B cell (primary cell): Measurements from ENCODE around the gene PAK6. TPM values are rescaled to one million over a fixed set of nuclear protein-coding genes. Genes with fewer than 3 reads are reported as not detected.

ENCODE experiments used
- ATAC-seq: fragments of 200-7000 bp; cut with Tn5 transposase; one replicate; pipeline ENCODE4 v1.10.0; 2021; ENCODE audit warnings: low read depth, mild to moderate bottlenecking, moderate number of reproducible peaks, moderate library complexity
- CTCF ChIA-PET: fragments of 350-600 bp; sonication (Branson Sonifier 250); formaldehyde crosslinking; loops from one replicate; lab custom pipeline; 2021; ENCODE audit warnings: antibody characterized with exemption, inconsistent platforms; lab: Charles Lee
- POLR2A ChIA-PET: fragments of 350-600 bp; sonication (Branson Sonifier 250); formaldehyde crosslinking; loops from one replicate; lab custom pipeline; 2021; ENCODE audit warnings: antibody characterized with exemption; lab: Charles Lee
- DNase-seq: peaks from one replicate; pipeline ENCODE4 v3.0.0; 2013
- H2AFZ ChIP-seq: 2 replicates; pipeline ENCODE4 v1.6.1; 2012; ENCODE audit warnings: mild to moderate bottlenecking, low read depth, low read length; ENCODE audit not compliant: insufficient read depth, poor library complexity, severe bottlenecking
- H3K27ac ChIP-seq, 2 donors: 1 replicate in 1 of 2; 2 replicates in 1 of 2; pipeline ENCODE4 v1.5.1; 2012 to 2013; ENCODE audit warnings: low read length in 2 of 2, mild to moderate bottlenecking in 2 of 2, moderate library complexity in 1 of 2
- H3K27me3 ChIP-seq, 4 experiments: fragments of 200-600 bp in 1 of 4; sonication (generic) in 1 of 4; replicated peaks in 1 of 4; 1 replicate in 2 of 4; 2 replicates in 2 of 4; pipeline versions ENCODE4 v1.6.1 to v1.7.0; 2013 to 2016; ENCODE audit warnings: low read length in 3 of 4, mild to moderate bottlenecking in 2 of 4, mixed read lengths in 1 of 4, moderate library complexity in 1 of 4; ENCODE audit not compliant: insufficient read depth in 4 of 4, control insufficient read depth in 3 of 4; ENCODE audit errors: control extremely low read depth in 1 of 4
- H3K36me3 ChIP-seq, 2 experiments: replicated peaks in 1 of 2; 1 replicate in 1 of 2; 2 replicates in 1 of 2; pipeline versions ENCODE4 v1.6.1 to v1.7.1; 2013; ENCODE audit warnings: low read length in 1 of 2; ENCODE audit not compliant: insufficient read depth in 2 of 2, control insufficient read depth in 1 of 2; ENCODE audit errors: control extremely low read depth in 1 of 2, extremely low read depth in 1 of 2
- H3K4me1 ChIP-seq, 2 donors: fragments of 200-600 bp in 1 of 2; sonication (generic) in 1 of 2; 1 replicate in 1 of 2; 2 replicates in 1 of 2; pipeline versions ENCODE4 v1.5.1 to v1.6.1; 2013 to 2017; ENCODE audit warnings: low read length in 2 of 2; ENCODE audit not compliant: control insufficient read depth in 2 of 2, insufficient read depth in 2 of 2
- H3K4me2 ChIP-seq: replicated peaks from 2 replicates; pipeline ENCODE3; 2012; ENCODE audit warnings: mild to moderate bottlenecking, low read depth, low read length; ENCODE audit not compliant: poor library complexity, severe bottlenecking
- H3K4me3 ChIP-seq, 5 experiments: fragments of 200-600 bp in 1 of 5; sonication (generic) in 1 of 5; 1 replicate in 3 of 5; 2 replicates in 2 of 5; pipeline versions ENCODE4 v1.5.1 to v1.7.0; 2011 to 2016; ENCODE audit warnings: low read length in 4 of 5, mild to moderate bottlenecking in 4 of 5, low read depth in 2 of 5, control low read depth in 1 of 5, moderate library complexity in 1 of 5; ENCODE audit not compliant: insufficient read depth in 1 of 5; ENCODE audit errors: control extremely low read depth in 1 of 5, extremely low read depth in 1 of 5
- H3K79me2 ChIP-seq: fragments of 200-600 bp; sonication (generic); one replicate; pipeline ENCODE4 v1.6.0; 2016; ENCODE audit warnings: low read length; ENCODE audit not compliant: control insufficient read depth, insufficient read depth
- H3K9ac ChIP-seq: fragments of 200-600 bp; sonication (generic); 2 replicates; pipeline ENCODE4 v1.6.1; 2017; ENCODE audit warnings: mild to moderate bottlenecking, low read length, moderate library complexity
- H3K9me3 ChIP-seq, 3 donors: one replicate each; pipeline versions ENCODE4 v1.6.1 to v1.7.1; 2013; ENCODE audit warnings: low read length in 2 of 3; ENCODE audit not compliant: control insufficient read depth in 2 of 3, insufficient read depth in 1 of 3; ENCODE audit errors: control extremely low read depth in 1 of 3
- H4K20me1 ChIP-seq: 2 replicates; pipeline ENCODE4 v1.6.0; 2012; ENCODE audit warnings: mild to moderate bottlenecking, low read length; ENCODE audit not compliant: insufficient read depth, control insufficient read depth, poor library complexity, severe bottlenecking
- H3K27ac Mint-ChIP-seq: one replicate; pipeline ENCODE4 v1.8.0; 2021; ENCODE audit warnings: mixed read lengths
- H3K27me3 Mint-ChIP-seq: one replicate; pipeline ENCODE4 v1.8.0; 2021; ENCODE audit warnings: mixed read lengths
- H3K4me1 Mint-ChIP-seq: one replicate; pipeline ENCODE4 v1.8.0; 2021; ENCODE audit warnings: mixed read lengths
- H3K4me3 Mint-ChIP-seq: one replicate; pipeline ENCODE4 v1.8.0; 2021; ENCODE audit warnings: mixed read lengths
- H3K9me3 Mint-ChIP-seq: one replicate; pipeline ENCODE4 v1.8.0; 2022; ENCODE audit warnings: mixed read lengths; ENCODE audit not compliant: insufficient read depth
- EZH2 ChIP-seq: IDR thresholded peaks from 2 replicates; pipeline ENCODE4 v1.6.1; 2012; ENCODE audit warnings: borderline replicate concordance, low read depth, mild to moderate bottlenecking, moderate library complexity, low read length; ENCODE audit not compliant: insufficient read depth, poor library complexity, severe bottlenecking
- WGBS: methylation state at CpG from one replicate; pipeline ENCODE4 v1.1.5; 2013; ENCODE audit warnings: missing lambda C conversion rate; ENCODE audit not compliant: insufficient coverage; 5-methylcytosine and 5-hydroxymethylcytosine counted together
- intact Hi-C: fragments of 100-400 bp; cut with micrococcal nuclease; formaldehyde crosslinking; loops from one replicate; pipeline ENCODE4 v1.10.0; 2022
- polyA plus RNA-seq: library from polyadenylated mRNA; depleted of rRNA; stranded (reverse); fragments of >200 nt; gene quantifications from 2 replicates; pipeline ENCODE4 v1.2.3, GENCODE V29; 2012
- total RNA-seq, 2 donors: library from RNA; stranded (reverse); fragments of 120-200 nt in 1 of 2; gene quantifications; 1 replicate in 1 of 2; 2 replicates in 1 of 2; pipeline versions ENCODE4 v1.2.3 to v1.2.4, GENCODE V29; 2013 to 2022
- TF ChIP-seq, protein P1 (sequence below): fragments of 200-600 bp; IDR thresholded peaks from one replicate; pipeline ENCODE4 v1.8.0; 2022; ENCODE audit warnings: antibody characterized with exemption, mild to moderate bottlenecking

PAK6 gene
- total and polyA plus RNA-seq, 2 donors (not counting 1 experiment from before 2014, with no cell fraction given), result 0.45 to 1.2 TPM

DNA sequence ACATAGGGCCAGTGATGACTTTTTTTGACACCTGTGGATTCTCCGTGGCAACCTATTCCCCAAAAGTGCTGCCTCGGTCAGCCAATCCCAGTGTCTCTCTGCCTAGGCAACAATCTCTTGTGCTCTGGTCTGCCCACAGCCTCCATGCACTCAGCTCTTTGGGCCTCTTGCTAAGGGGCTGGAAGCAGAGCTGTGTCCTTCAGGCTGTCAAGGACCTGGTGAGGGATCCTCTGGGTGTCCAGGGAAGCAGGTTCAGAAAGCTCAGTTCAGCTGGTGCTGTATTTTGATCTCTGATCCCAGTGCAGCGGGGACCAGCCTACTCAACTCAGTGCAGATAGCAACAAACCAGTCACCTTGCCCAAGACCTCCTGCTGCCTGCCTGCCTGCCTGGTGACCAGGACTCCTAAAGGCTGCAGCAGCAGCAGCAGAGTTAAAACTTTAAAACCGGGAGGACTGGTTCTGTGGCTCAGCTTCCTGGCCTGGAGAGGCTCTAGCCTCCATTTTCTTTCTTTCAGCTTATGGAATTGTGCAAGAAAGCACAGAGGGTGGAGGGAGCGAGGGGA lies 6.2 kb downstream of the PAK6 start:
- no peaks in the 10 kb centered on the region for H4K20me1 ChIP-seq
- 100% methylated on average over 4 of the region's 5 CpGs for WGBS
- no peaks in the 10 kb centered on the region for H3K4me1 Mint-ChIP-seq
- H3K4me2 ChIP-seq, result no peak overlapping the region
- DNase-seq (no peak), ATAC-seq (no peak)
- H3K4me3 ChIP-seq, result no peak overlapping the region
- no peak overlapping the region for H3K27ac ChIP-seq
- no peak overlapping the region for H3K9ac ChIP-seq
- no peak overlapping the region for H2AFZ ChIP-seq
- POLR2A ChIA-PET, result no interaction called here
- no peak overlapping the region for H3K27ac Mint-ChIP-seq
- no peak overlapping the region for H3K4me3 Mint-ChIP-seq
- H3K79me2 ChIP-seq, result no peaks in the 10 kb centered on the region
- H3K36me3 ChIP-seq, result no peaks in the 10 kb centered on the region
- CTCF ChIA-PET, result interaction anchor here (0.9 kb wide), 1 partner anchor 34 kb away, joined by 3 read pairs; no protein-coding TSS in a partner anchor
- no peaks in the 10 kb centered on the region for H3K4me1 ChIP-seq
- H3K27me3 ChIP-seq, result peaks cover 0 to 10% (median 0%) of the 10 kb centered on the region in 4 experiments
- peaks cover 0 to 1% (median 0%) of the 10 kb centered on the region in 3 donors for H3K9me3 ChIP-seq
- no peaks in the 10 kb centered on the region for H3K27me3 Mint-ChIP-seq
- TF ChIP-seq, protein P1, sequence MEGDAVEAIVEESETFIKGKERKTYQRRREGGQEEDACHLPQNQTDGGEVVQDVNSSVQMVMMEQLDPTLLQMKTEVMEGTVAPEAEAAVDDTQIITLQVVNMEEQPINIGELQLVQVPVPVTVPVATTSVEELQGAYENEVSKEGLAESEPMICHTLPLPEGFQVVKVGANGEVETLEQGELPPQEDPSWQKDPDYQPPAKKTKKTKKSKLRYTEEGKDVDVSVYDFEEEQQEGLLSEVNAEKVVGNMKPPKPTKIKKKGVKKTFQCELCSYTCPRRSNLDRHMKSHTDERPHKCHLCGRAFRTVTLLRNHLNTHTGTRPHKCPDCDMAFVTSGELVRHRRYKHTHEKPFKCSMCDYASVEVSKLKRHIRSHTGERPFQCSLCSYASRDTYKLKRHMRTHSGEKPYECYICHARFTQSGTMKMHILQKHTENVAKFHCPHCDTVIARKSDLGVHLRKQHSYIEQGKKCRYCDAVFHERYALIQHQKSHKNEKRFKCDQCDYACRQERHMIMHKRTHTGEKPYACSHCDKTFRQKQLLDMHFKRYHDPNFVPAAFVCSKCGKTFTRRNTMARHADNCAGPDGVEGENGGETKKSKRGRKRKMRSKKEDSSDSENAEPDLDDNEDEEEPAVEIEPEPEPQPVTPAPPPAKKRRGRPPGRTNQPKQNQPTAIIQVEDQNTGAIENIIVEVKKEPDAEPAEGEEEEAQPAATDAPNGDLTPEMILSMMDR, result no peak
- intact Hi-C loops, result no loop called here
- H3K9me3 Mint-ChIP-seq, result no peaks in the 10 kb centered on the region

- no peak overlapping the region for H3K4me3 ChIP-seq
- ChIA-PET CTCF (no interaction called here), POLR2A (no interaction called here)
- H3K9ac ChIP-seq, result no peak overlapping the region
- no peaks in the 10 kb centered on the region for H3K4me1 ChIP-seq
- no peak overlapping the region for H2AFZ ChIP-seq
- ATAC-seq, result no peak
- no peak overlapping the region for H3K27ac ChIP-seq
- no peak overlapping the region for H3K4me3 Mint-ChIP-seq
- no peaks in the 10 kb centered on the region for H3K4me1 Mint-ChIP-seq
- intact Hi-C loops, result no loop called here
- H3K27ac Mint-ChIP-seq, result no peak overlapping the region
- no peak overlapping the region for H3K4me2 ChIP-seq
- TF ChIP-seq, protein P1, result no peak
- TF ChIP-seq EZH2, result no peak
- no peaks in the 10 kb centered on the region for H3K9me3 Mint-ChIP-seq
- no peaks in the 10 kb centered on the region for H3K36me3 ChIP-seq
- no peaks in the 10 kb centered on the region for H3K9me3 ChIP-seq
- DNase-seq, result no peak
- peaks cover 3% of the 10 kb centered on the region for H3K27me3 Mint-ChIP-seq
- WGBS, result 89% methylated on average over 6 of the region's 9 CpGs
- no peaks in the 10 kb centered on the region for H4K20me1 ChIP-seq
- H3K27me3 ChIP-seq, result peaks cover 0 to 8% (median 0%) of the 10 kb centered on the region in 4 experiments
- H3K79me2 ChIP-seq, result no peaks in the 10 kb centered on the region
Measured at GRCh38 chr15:40245666-40246450, 7.0 kb downstream of the PAK6 start.
